Measurements from ENCODE around the gene FILIP1. TPM values are rescaled to one million over a fixed set of nuclear protein-coding genes. Genes with fewer than 3 reads are reported as not detected.
"Not testable (repeated sequence)": the region's sequence is repeated elsewhere in the genome, so short reads cannot be mapped to it uniquely, and the experiment has no call there.

The FILIP1 gene
- total RNA-seq, 1 experiment from 2014 or later, result not detected

GRCh38 chr6:75436869-75437268 lies 56.7 kb downstream of the FILIP1 start:
- no peak for DNase-seq (ENCODE audit: low read depth, low spot score)
- in situ Hi-C loops (cut with HindIII; ENCODE audit: low pct_unique_long_range_greater_than_20kb, low sequenced_read_pairs), result no loop called here

- in situ Hi-C loops (cut with HindIII; ENCODE audit: low pct_unique_long_range_greater_than_20kb, low sequenced_read_pairs); DNase-seq (ENCODE audit: low read depth, low spot score): not testable (repeated sequence)
Observed at GRCh38 chr6:75432809-75433208, 60.8 kb downstream of the FILIP1 start.

GRCh38 chr6:75431379-75431778 lies 62.2 kb downstream of the FILIP1 start:
- no peak for DNase-seq (ENCODE audit: low read depth, low spot score)

GRCh38 chr6:75430631-75431325 lies 62.8 kb downstream of the FILIP1 start:
- in situ Hi-C loops (cut with HindIII; ENCODE audit: low pct_unique_long_range_greater_than_20kb, low sequenced_read_pairs), result no loop called here
- DNase-seq (ENCODE audit: low read depth, low spot score), result no peak

More at GRCh38 chr6:75431379-75431778, 62.2 kb downstream of the FILIP1 start:
- in situ Hi-C loops (cut with HindIII; ENCODE audit: low pct_unique_long_range_greater_than_20kb, low sequenced_read_pairs), result no loop called here

GRCh38 chr6:75429061-75429703 lies 64.4 kb downstream of the FILIP1 start:
- in situ Hi-C loops (cut with HindIII; ENCODE audit: low pct_unique_long_range_greater_than_20kb, low sequenced_read_pairs), result no loop called here
- no peak for DNase-seq (ENCODE audit: low read depth, low spot score)

- DNase-seq (ENCODE audit: low read depth, low spot score), result no peak
- in situ Hi-C loops (cut with HindIII; ENCODE audit: low pct_unique_long_range_greater_than_20kb, low sequenced_read_pairs), result no loop called here
Observed at GRCh38 chr6:75428204-75428603, 65.4 kb downstream of the FILIP1 start.

GRCh38 chr6:75427329-75427728 lies 66.3 kb downstream of the FILIP1 start:
- in situ Hi-C loops (cut with HindIII; ENCODE audit: low pct_unique_long_range_greater_than_20kb, low sequenced_read_pairs), result no loop called here

GRCh38 chr6:75424618-75425548 lies 68.7 kb downstream of the FILIP1 start:
- DNase-seq (ENCODE audit: low read depth, low spot score), result no peak
- in situ Hi-C loops (cut with HindIII; ENCODE audit: low pct_unique_long_range_greater_than_20kb, low sequenced_read_pairs), result no loop called here

More at GRCh38 chr6:75427329-75427728, 66.3 kb downstream of the FILIP1 start:
- DNase-seq (ENCODE audit: low read depth, low spot score), result no peak

- DNase-seq (ENCODE audit: low read depth, low spot score), result no peak
- in situ Hi-C loops (cut with HindIII; ENCODE audit: low pct_unique_long_range_greater_than_20kb, low sequenced_read_pairs), result no loop called here
Observed at GRCh38 chr6:75423386-75423785, 70.2 kb downstream of the FILIP1 start.

GRCh38 chr6:75422024-75422639 lies 71.5 kb downstream of the FILIP1 start:
- in situ Hi-C loops (cut with HindIII; ENCODE audit: low pct_unique_long_range_greater_than_20kb, low sequenced_read_pairs), result no loop called here
- no peak for DNase-seq (ENCODE audit: low read depth, low spot score)

GRCh38 chr6:75421316-75422023 lies 72.1 kb downstream of the FILIP1 start:
- in situ Hi-C loops (cut with HindIII; ENCODE audit: low pct_unique_long_range_greater_than_20kb, low sequenced_read_pairs), result no loop called here
- no peak for DNase-seq (ENCODE audit: low read depth, low spot score)

GRCh38 chr6:75419980-75420379 lies 73.6 kb downstream of the FILIP1 start:
- in situ Hi-C loops (cut with HindIII; ENCODE audit: low pct_unique_long_range_greater_than_20kb, low sequenced_read_pairs), result no loop called here

GRCh38 chr6:75419416-75419815 lies 74.2 kb downstream of the FILIP1 start:
- DNase-seq (ENCODE audit: low read depth, low spot score), result no peak
- in situ Hi-C loops (cut with HindIII; ENCODE audit: low pct_unique_long_range_greater_than_20kb, low sequenced_read_pairs), result no loop called here

More at GRCh38 chr6:75419980-75420379, 73.6 kb downstream of the FILIP1 start:
- DNase-seq (ENCODE audit: low read depth, low spot score), result no peak

- no peak for DNase-seq (ENCODE audit: low read depth, low spot score)
- in situ Hi-C loops (cut with HindIII; ENCODE audit: low pct_unique_long_range_greater_than_20kb, low sequenced_read_pairs), result no loop called here
Observed at GRCh38 chr6:75418233-75418632, 75.4 kb downstream of the FILIP1 start.

- no peak for DNase-seq (ENCODE audit: low read depth, low spot score)
- in situ Hi-C loops (cut with HindIII; ENCODE audit: low pct_unique_long_range_greater_than_20kb, low sequenced_read_pairs), result no loop called here
Observed at GRCh38 chr6:75416443-75416842, 77.2 kb downstream of the FILIP1 start.

GRCh38 chr6:75415804-75416203 lies 77.8 kb downstream of the FILIP1 start:
- no peak for DNase-seq (ENCODE audit: low read depth, low spot score)
- in situ Hi-C loops (cut with HindIII; ENCODE audit: low pct_unique_long_range_greater_than_20kb, low sequenced_read_pairs), result no loop called here

- in situ Hi-C loops (cut with HindIII; ENCODE audit: low pct_unique_long_range_greater_than_20kb, low sequenced_read_pairs), result no loop called here
- no peak for DNase-seq (ENCODE audit: low read depth, low spot score)
Observed at GRCh38 chr6:75414445-75415021, 79.1 kb downstream of the FILIP1 start.

All from SK-MEL-5 (cell line).